ENCODE data around the gene LMO2. TPM values are rescaled to one million over a fixed set of nuclear protein-coding genes. Genes with fewer than 3 reads are reported as not detected.

LMO2 gene
- total and polyA plus RNA-seq, 2 of the 13 experiments (the other 11 are each of a cell fraction or from before 2014, with no cell fraction given): not detected

GRCh38 chr11:33891714-33892327 lies at the start of gene LMO2 (continued):
- TF ChIP-seq ZBTB2 (CRISPR knock-in tag; IDR thresholded peaks at IDR 0.05; ENCODE audit: low read depth): no peak
- TF ChIP-seq KLF15 (CRISPR knock-in tag; IDR thresholded peaks at IDR 0.05; ENCODE audit: borderline replicate concordance): no peak
- no peak for TF ChIP-seq ZNF614 (CRISPR knock-in tag; IDR thresholded peaks at IDR 0.05; ENCODE audit: borderline replicate concordance)
- TF ChIP-seq ZNF879 (CRISPR knock-in tag; IDR thresholded peaks at IDR 0.05): no peak
- TF ChIP-seq RBM39 (IDR thresholded peaks at IDR 0.05; ENCODE audit: low read depth, low read length, poor library complexity, severe bottlenecking): no peak

GRCh38 chr11:33940538-33940815 lies 48.6 kb upstream of the LMO2 start:
- intact Hi-C loops (cut with micrococcal nuclease; ENCODE audit: unreplicated experiment) (no loop called here), in situ Hi-C loops (cut with HindIII; ENCODE audit: extremely low pct_ligation_motif_present, low pct_unique_long_range_greater_than_20kb) (no loop called here)
- no peak for TF ChIP-seq TIGD3 (CRISPR knock-in tag; IDR thresholded peaks at IDR 0.05; ENCODE audit: borderline replicate concordance)
- no peak for TF ChIP-seq FOXK2 (IDR thresholded peaks at IDR 0.05)
- TF ChIP-seq GPN1 (CRISPR knock-in tag; IDR thresholded peaks at IDR 0.05; ENCODE audit: borderline replicate concordance): no peak
- no peak for TF ChIP-seq ZNF382 (CRISPR knock-in tag; IDR thresholded peaks at IDR 0.05; ENCODE audit: borderline replicate concordance)
- no peak for TF ChIP-seq RXRB (CRISPR knock-in tag; IDR thresholded peaks at IDR 0.05; ENCODE audit: borderline replicate concordance)
- TF ChIP-seq THAP11 (CRISPR knock-in tag; IDR thresholded peaks at IDR 0.05): no peak
- TF ChIP-seq ZNF607 (CRISPR knock-in tag; IDR thresholded peaks at IDR 0.05; ENCODE audit: borderline replicate concordance): no peak
- no peak for TF ChIP-seq JARID2 (CRISPR knock-in tag; IDR thresholded peaks at IDR 0.05; ENCODE audit: insufficient replicate concordance)
- no peak for TF ChIP-seq NONO (IDR thresholded peaks at IDR 0.05)
- no peak for TF ChIP-seq NONO (CRISPR knock-in tag; conservative IDR thresholded peaks at IDR 0.05)
- no peak for TF ChIP-seq ZNF292 (CRISPR knock-in tag; IDR thresholded peaks at IDR 0.05; ENCODE audit: borderline replicate concordance, low read depth)
- TF ChIP-seq ZNF317 (CRISPR knock-in tag; IDR thresholded peaks at IDR 0.05): no peak
- TF ChIP-seq DNMT3B (CRISPR knock-in tag; conservative IDR thresholded peaks at IDR 0.05): no peak
- TF ChIP-seq RFX5 (IDR thresholded peaks at IDR 0.05; ENCODE audit: low read depth, low read length): no peak
- TF ChIP-seq CCAR2 (optimal IDR thresholded peaks at IDR 0.05; ENCODE audit: low read depth, low read length): no peak
- TF ChIP-seq ZNF383 (CRISPR knock-in tag; IDR thresholded peaks at IDR 0.05; ENCODE audit: borderline replicate concordance): no peak
- Histone ChIP-seq H3K4me1 (ENCODE audit: insufficient read depth, low read length) (no peaks in the 10 kb centered on the region), H4K20me1 (ENCODE audit: insufficient read depth, low read length) (no peaks in the 10 kb centered on the region), H3K4me2 (ENCODE audit: low read depth, low read length) (no peak overlapping the region), H3K27ac (ENCODE audit: extremely low read length, insufficient read depth, low read length) (no peak overlapping the region), H3K27me3 (ENCODE audit: control insufficient read depth in 1 of 2, insufficient read depth in 2 of 2, low read length in 2 of 2) (peaks cover 0 to 13% of the 10 kb centered on the region in 2 experiments; a peak in 2 of 5 replicates), H3K9me3 (ENCODE audit: low read length) (no peaks in the 10 kb centered on the region), H3K36me3 (replicated peaks in 1 of 2; ENCODE audit: control insufficient read depth in 1 of 2, insufficient read depth in 2 of 2, low read length in 2 of 2) (no peaks in the 10 kb centered on the region), H2AFZ (ENCODE audit: low read length) (no peak overlapping the region), H3K4me3 (replicated peaks in 1 of 3; ENCODE audit: insufficient read depth in 1 of 3, low read depth in 2 of 3, low read length in 3 of 3) (no peak overlapping the region), H3K9ac (ENCODE audit: insufficient read depth, low read depth, low read length) (no peak overlapping the region), H3K79me2 (ENCODE audit: insufficient read depth, low read length) (no peaks in the 10 kb centered on the region)
- BruUV-seq (replicated peaks): no TSS peak
- FAIRE-seq (no peak), ATAC-seq (no peak), DNase-seq (ENCODE audit: low spot score) (no peak)
- CTCF ChIA-PET (ENCODE audit: low intra/inter-chr PET ratio, low total read pairs): no interaction called here
- WGBS (ENCODE audit: low lambda C conversion rate): 0% methylated on average over 1 of the region's 2 CpGs
- POLR2A ChIA-PET: no interaction called here
